ENCODE data around the gene THY1.
"Not testable (repeated sequence)": the region's sequence is repeated elsewhere in the genome, so short reads cannot be mapped to it uniquely, and the experiment has no call there.

THY1 gene

GRCh38 chr11:119445850-119446249, 22.9 kb upstream of the THY1 start:
- DNase-seq (ENCODE audit: low read depth in 2 of 2): no peak

GRCh38 chr11:119445379-119445778, 22.4 kb upstream of the THY1 start:
- DNase-seq (ENCODE audit: low read depth in 2 of 2): no peak

- DNase-seq (ENCODE audit: low read depth in 2 of 2): no peak
Measured at GRCh38 chr11:119441898-119442243, 18.9 kb upstream of the THY1 start.

GRCh38 chr11:119438599-119438998, 15.6 kb upstream of the THY1 start:
- DNase-seq (ENCODE audit: low read depth in 2 of 2): no peak

- not testable (repeated sequence) for DNase-seq (ENCODE audit: low read depth in 2 of 2)
Measured at GRCh38 chr11:119437521-119437920, 14.5 kb upstream of the THY1 start.

- DNase-seq (ENCODE audit: low read depth in 2 of 2): no peak
Measured at GRCh38 chr11:119436711-119437110, 13.7 kb upstream of the THY1 start.

GRCh38 chr11:119436093-119436492, 13.1 kb upstream of the THY1 start:
- no peak for DNase-seq (ENCODE audit: low read depth in 2 of 2)

- DNase-seq (ENCODE audit: low read depth in 2 of 2): no peak
Measured at GRCh38 chr11:119434591-119435330, 11.8 kb upstream of the THY1 start.

- no peak for DNase-seq (ENCODE audit: low read depth in 2 of 2)
Measured at GRCh38 chr11:119433358-119433725, 10.4 kb upstream of the THY1 start.

GRCh38 chr11:119432484-119433357, 9.7 kb upstream of the THY1 start:
- DNase-seq (ENCODE audit: low read depth in 2 of 2): no peak

GRCh38 chr11:119431523-119431922, 8.6 kb upstream of the THY1 start:
- DNase-seq (ENCODE audit: low read depth in 2 of 2): no peak

GRCh38 chr11:119427279-119427678, 4.3 kb upstream of the THY1 start:
- DNase-seq (ENCODE audit: low read depth in 2 of 2): no peak

GRCh38 chr11:119426142-119426541, 3.2 kb upstream of the THY1 start:
- no peak for DNase-seq (ENCODE audit: low read depth in 2 of 2)

GRCh38 chr11:119424775-119425174, 1.8 kb upstream of the THY1 start:
- no peak for DNase-seq (ENCODE audit: low read depth in 2 of 2)

GRCh38 chr11:119424276-119424675, 1.3 kb upstream of the THY1 start:
- DNase-seq (ENCODE audit: low read depth in 2 of 2): no peak

- DNase-seq (ENCODE audit: low read depth in 2 of 2): no peak
Measured at GRCh38 chr11:119423509-119424254, 710 bp upstream of the THY1 start.

GRCh38 chr11:119421941-119422808, 797 bp downstream of the THY1 start:
- DNase-seq (ENCODE audit: low read depth in 2 of 2): no peak

- no peak for DNase-seq (ENCODE audit: low read depth in 2 of 2)
Measured at GRCh38 chr11:119421351-119421750, 1.6 kb downstream of the THY1 start.

- no peak for DNase-seq (ENCODE audit: low read depth in 2 of 2)
Measured at GRCh38 chr11:119420631-119421030, 2.3 kb downstream of the THY1 start.

- no peak for DNase-seq (ENCODE audit: low read depth in 2 of 2)
Measured at GRCh38 chr11:119419834-119420492, 3.0 kb downstream of the THY1 start.

GRCh38 chr11:119419246-119419645, 3.7 kb downstream of the THY1 start:
- DNase-seq (ENCODE audit: low read depth in 2 of 2): no peak
